ENCODE measurements around the gene ATP5PD. TPM values are rescaled to one million over a fixed set of nuclear protein-coding genes. Genes with fewer than 3 reads are reported as not detected.
"Not testable (repeated sequence)": the region's sequence is repeated elsewhere in the genome, so short reads cannot be mapped to it uniquely, and the experiment has no call there.

ATP5PD gene
- total and polyA plus RNA-seq, 10 donors: 124 to 312 (median 153) TPM

GRCh38 chr17:75049706-75050105, 2.9 kb upstream of the ATP5PD start:
- Histone ChIP-seq H3K4me1 (peaks cover 6 to 50% (median 31%) of the 10 kb centered on the region in 6 donors), H3K9me3 (no peaks in the 10 kb centered on the region), H3K36me3 (peaks cover 0 to 56% (median 31%) of the 10 kb centered on the region in 6 donors), H3K27ac (no peak overlapping the region), H3K27me3 (replicated peaks in 1 of 7) (no peaks in the 10 kb centered on the region), H3K4me3 (no peak overlapping the region)
- intact Hi-C loops (cut with DNase I; ENCODE audit: low total_unique reads): no loop called here
- no peak for TF ChIP-seq CTCF (IDR thresholded peaks at IDR 0.05 in 8 of 11, conservative IDR thresholded peaks at IDR 0.05 in 3 of 11)
- TF ChIP-seq POLR2AphosphoS5 (IDR thresholded peaks at IDR 0.05): no peak
- no peak for TF ChIP-seq POLR2A (IDR thresholded peaks at IDR 0.05)
- DNase-seq: no peak

- H3K36me3 ChIP-seq: peaks cover 0 to 49% (median 25%) of the 10 kb centered on the region in 6 donors
- no peak for DNase-seq
- TF ChIP-seq POLR2AphosphoS5 (IDR thresholded peaks at IDR 0.05) (no peak), POLR2A (IDR thresholded peaks at IDR 0.05) (no peak), CTCF (IDR thresholded peaks at IDR 0.05 in 8 of 11, conservative IDR thresholded peaks at IDR 0.05 in 3 of 11) (no peak)
- H3K9me3 ChIP-seq: no peaks in the 10 kb centered on the region
- WGBS, 5 donors: 90 to 98% (median 96%) methylated on average over 5 of the region's 5 CpGs
- H3K27me3 ChIP-seq (replicated peaks in 1 of 7): no peaks in the 10 kb centered on the region
- H3K4me1 ChIP-seq: peaks cover 6 to 53% (median 33%) of the 10 kb centered on the region in 6 donors
- peak overlapping the region in 5 of 8 donors; percentile 94 to 98 (median 97) for H3K27ac ChIP-seq
- intact Hi-C loops (cut with DNase I; ENCODE audit: low total_unique reads): no loop called here
- peak overlapping the region in 1 of 8 donors; percentile 98 for H3K4me3 ChIP-seq
Measured at GRCh38 chr17:75049057-75049456, 2.3 kb upstream of the ATP5PD start.

- Histone ChIP-seq H3K9me3 (no peaks in the 10 kb centered on the region), H3K4me1 (peaks cover 6 to 57% (median 33%) of the 10 kb centered on the region in 6 donors), H3K27ac (peak overlapping the region in 7 of 8 donors; percentile 3 to 98 (median 96)), H3K27me3 (replicated peaks in 1 of 7) (no peaks in the 10 kb centered on the region), H3K36me3 (peaks cover 0 to 42% (median 18%) of the 10 kb centered on the region in 6 donors), H3K4me3 (peak overlapping the region in 7 of 8 donors; percentile 74 to 98 (median 92))
- 38 to 55% (median 49%) methylated on average over 5 of the region's 5 CpGs for WGBS, 5 donors
- intact Hi-C loops (cut with DNase I; ENCODE audit: low total_unique reads): no loop called here
- TF ChIP-seq CTCF (IDR thresholded peaks at IDR 0.05 in 8 of 11, conservative IDR thresholded peaks at IDR 0.05 in 3 of 11) (no peak), POLR2AphosphoS5 (IDR thresholded peaks at IDR 0.05) (peak in 1 of 3 donors; percentile 18)
- DNase-seq: no peak
Measured at GRCh38 chr17:75048249-75048878, 1.6 kb upstream of the ATP5PD start.

GRCh38 chr17:75047398-75048098, 779 bp upstream of the ATP5PD start:
- TF ChIP-seq CTCF (IDR thresholded peaks at IDR 0.05 in 8 of 11, conservative IDR thresholded peaks at IDR 0.05 in 3 of 11) (no peak), POLR2AphosphoS5 (IDR thresholded peaks at IDR 0.05) (no peak), POLR2A (IDR thresholded peaks at IDR 0.05) (no peak)
- Histone ChIP-seq H3K27ac (peak overlapping the region in 7 of 8 donors; percentile 89 to 98 (median 96)), H3K27me3 (replicated peaks in 1 of 7) (no peaks in the 10 kb centered on the region), H3K4me1 (peaks cover 6 to 57% (median 33%) of the 10 kb centered on the region in 6 donors), H3K36me3 (peaks cover 0 to 34% (median 10%) of the 10 kb centered on the region in 6 donors), H3K9me3 (no peaks in the 10 kb centered on the region), H3K4me3 (peak overlapping the region; percentile 74 to 98 (median 92))
- intact Hi-C loops (cut with DNase I; ENCODE audit: low total_unique reads): no loop called here
- 1 to 3% (median 1%) methylated on average over 13 to 38 of the region's 38 CpGs for WGBS, 5 donors
- DNase-seq: peak; percentile 89

- H3K9me3 ChIP-seq; intact Hi-C loops (cut with DNase I; ENCODE audit: low total_unique reads); H3K27me3 ChIP-seq (replicated peaks in 1 of 7); DNase-seq: not testable (repeated sequence)
- whole genome bisulfite sequencing, 5 donors: 19 to 27% (median 21%) methylated on average over 25 of the region's 25 CpGs
- Histone ChIP-seq H3K4me3 (peak overlapping the region; percentile 74 to 98 (median 92)), H3K36me3 (peaks cover 0 to 33% (median 23%) of the 10 kb centered on the region in 6 donors), H3K4me1 (peaks cover 6 to 57% (median 33%) of the 10 kb centered on the region in 6 donors), H3K27ac (peak overlapping the region; percentile 78 to 98 (median 95))
Measured at GRCh38 chr17:75045946-75046406, 793 bp downstream of the ATP5PD start.

All from spleen (tissue), 11 donors.